Limb (tissue), 2 donors: ENCODE results near the gene SWSAP1.

Experiments
- DNase-seq, 2 donors: peaks; one replicate each; pipeline ENCODE4 v3.0.0-alpha.2; 2016; ENCODE audit errors: extremely low spot score in 2 of 2

SWSAP1 gene

DNA sequence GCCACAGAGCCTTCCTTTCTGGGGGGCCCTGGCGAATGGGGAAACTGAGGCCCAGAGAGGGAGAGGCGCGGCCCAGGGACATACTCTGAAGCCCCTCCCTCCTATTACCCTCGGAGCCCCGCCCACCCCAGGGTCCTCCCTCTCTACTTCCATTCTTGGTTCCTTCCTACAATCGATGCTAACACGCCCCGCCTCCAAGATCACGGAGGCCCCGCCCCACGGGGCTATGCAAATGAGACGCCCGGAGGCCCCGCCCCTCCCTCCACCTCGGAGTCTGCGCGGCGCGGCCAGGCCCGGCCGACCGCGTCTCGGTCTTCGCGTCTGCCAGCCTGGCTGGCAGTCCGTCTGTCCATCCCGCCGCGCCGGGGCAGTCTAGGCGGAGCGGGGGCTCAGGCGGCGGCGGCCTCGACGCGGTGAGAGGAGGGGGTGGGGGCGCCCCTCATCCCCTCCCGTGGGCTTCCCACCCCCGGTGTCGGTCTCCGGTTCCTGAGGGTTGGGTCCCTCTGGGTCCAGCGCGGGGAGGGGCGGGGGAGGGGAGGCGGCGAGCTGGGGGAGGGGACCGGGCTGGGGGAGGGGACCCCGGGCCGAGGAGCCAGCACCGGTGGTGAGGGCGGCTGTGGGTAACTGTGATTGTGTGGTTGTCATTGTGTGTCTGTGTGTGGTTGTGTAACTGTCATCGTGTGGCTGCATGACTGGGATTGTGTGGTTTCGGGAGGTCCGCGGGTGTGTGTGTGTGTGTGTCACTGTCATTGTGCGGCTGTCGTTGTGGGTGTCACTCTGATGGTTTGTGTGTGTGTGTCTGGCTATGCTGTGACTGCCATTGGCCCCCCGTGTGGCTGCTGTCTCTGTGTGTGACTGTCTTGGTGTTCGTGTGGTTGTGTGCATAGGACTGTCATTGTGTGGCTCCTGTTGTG is 19.0 kb upstream of the SWSAP1 start, which contains the start of gene PLPPR2:
TSS of gene PLPPR2 (plus strand) at position 273 of the 914 bp plus-strand sequence. CDS start 2,242 bp downstream, outside the sequence.
- peak; percentile 77 to 94 for DNase-seq

GRCh38 chr19:11356074-11356397 is 18.4 kb upstream of the SWSAP1 start:
- no peak for DNase-seq

GRCh38 chr19:11356676-11357550 is 17.6 kb upstream of the SWSAP1 start:
- no peak for DNase-seq

DNA sequence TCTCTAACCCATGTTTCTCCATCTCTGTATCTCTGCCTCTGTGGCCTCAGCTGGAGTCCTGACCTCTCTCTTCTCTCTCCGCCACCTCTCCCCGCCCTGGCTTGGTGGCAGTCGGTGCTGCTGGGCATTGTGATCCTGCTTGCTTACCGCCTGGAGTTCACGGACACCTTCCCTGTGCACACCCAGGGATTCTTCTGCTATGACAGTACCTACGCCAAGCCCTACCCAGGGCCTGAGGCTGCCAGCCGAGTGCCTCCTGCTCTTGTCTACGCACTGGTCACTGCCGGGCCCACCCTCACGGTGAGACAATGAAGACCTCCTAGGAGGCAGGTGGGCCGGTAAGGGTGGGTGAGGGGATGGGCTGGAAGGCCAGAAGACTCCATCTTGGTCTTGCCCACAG is 15.0 kb upstream of the SWSAP1 start:
- DNase-seq: no peak

- DNase-seq: no peak
Measured at GRCh38 chr19:11361037-11361770, 13.3 kb upstream of the SWSAP1 start.

- DNase-seq: no peak
Measured at GRCh38 chr19:11361771-11362731, 12.4 kb upstream of the SWSAP1 start.

GRCh38 chr19:11363881-11364280 is 10.6 kb upstream of the SWSAP1 start:
- DNase-seq: no peak

DNA sequence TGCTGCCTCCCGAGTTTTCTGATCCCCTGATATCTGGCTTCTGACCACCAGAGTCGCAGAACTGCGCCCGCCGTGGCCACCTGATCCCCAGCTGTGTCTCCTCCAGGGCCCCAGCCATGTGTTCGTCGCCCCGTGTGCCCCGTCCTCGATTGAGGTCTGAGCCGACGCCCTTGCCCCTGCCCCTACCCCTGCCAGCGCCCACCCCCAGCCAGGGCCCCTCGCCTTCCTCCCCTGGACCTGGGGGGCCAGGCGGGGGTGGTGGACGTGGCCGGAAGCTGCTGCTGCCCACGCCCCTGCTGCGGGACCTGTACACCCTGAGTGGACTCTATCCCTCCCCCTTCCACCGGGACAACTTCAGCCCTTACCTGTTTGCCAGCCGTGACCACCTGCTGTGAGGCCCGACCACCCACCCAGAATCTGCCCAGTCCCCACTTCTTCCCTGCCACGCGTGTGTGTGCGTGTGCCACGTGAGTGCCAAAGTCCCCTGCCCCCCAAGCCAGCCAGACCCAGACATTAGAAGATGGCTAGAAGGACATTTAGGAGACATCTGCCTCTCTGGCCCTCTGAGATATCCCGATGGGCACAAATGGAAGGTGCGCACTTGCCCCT is 10.1 kb upstream of the SWSAP1 start:
- DNase-seq: no peak

- DNase-seq: no peak
Measured at GRCh38 chr19:11364935-11365334, 9.5 kb upstream of the SWSAP1 start.

GRCh38 chr19:11365557-11366117 is 8.8 kb upstream of the SWSAP1 start:
- DNase-seq: no peak

DNA sequence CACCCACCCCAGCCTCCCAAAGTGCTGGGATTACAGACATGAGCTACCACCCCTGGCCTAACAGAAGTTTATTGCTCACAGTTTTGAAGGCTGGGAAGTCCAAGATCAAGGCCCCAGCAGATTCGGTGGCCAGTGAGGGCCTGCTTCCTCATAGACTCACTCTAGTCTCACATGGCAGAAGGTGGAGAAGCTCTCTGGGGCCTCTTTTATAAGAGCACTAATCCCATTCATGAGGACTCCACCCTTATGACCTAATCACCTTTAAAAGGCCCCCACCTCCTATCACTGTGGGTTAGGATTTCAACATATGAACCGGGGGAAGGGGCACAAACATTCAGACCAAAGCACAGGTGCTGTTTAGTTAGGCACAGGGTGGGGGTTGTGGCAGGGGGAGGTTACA is 6.9 kb upstream of the SWSAP1 start:
- no peak for DNase-seq

- no peak for DNase-seq
Measured at GRCh38 chr19:11370744-11371143, 3.7 kb upstream of the SWSAP1 start.

- peak in 1 of 2 donors; percentile 74 for DNase-seq
Measured at GRCh38 chr19:11373166-11373884, 1.1 kb upstream of the SWSAP1 start.

- no peak for DNase-seq
Measured at GRCh38 chr19:11373885-11374432, 507 bp upstream of the SWSAP1 start.

DNA sequence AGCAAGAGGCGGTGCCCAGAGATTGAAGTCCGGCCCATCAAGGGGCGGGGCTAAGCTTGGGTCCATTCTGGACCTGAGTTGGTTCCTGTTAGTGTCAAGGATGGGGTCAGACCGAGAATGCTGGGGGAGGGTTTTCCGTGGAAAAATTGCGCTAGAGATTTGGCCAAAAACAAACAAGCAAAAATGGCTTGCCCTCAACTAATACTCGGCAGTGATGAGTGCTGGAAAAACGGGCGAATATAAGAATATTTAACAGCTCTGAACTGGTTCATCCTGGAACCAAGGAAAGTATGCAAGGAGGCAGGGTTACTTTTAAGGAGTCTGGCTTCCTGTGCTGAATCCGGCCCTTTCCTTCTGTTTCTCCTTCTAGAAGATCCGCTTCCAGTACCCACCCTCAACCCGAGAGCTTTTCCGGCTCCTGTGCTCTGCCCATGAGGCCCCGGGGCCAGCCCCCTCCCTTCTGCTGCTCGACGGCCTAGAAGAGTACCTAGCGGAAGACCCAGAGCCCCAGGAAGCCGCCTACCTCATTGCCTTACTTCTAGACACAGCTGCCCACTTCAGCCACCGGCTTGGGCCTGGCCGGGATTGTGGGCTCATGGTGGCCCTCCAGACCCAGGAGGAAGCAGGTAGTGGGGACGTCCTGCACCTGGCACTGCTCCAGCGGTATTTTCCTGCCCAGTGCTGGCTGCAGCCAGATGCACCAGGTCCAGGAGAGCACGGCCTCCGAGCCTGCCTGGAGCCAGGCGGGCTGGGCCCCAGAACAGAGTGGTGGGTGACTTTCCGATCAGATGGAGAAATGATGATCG is 880 bp downstream of the SWSAP1 start:
- peak; percentile 9 to 53 for DNase-seq

DNA sequence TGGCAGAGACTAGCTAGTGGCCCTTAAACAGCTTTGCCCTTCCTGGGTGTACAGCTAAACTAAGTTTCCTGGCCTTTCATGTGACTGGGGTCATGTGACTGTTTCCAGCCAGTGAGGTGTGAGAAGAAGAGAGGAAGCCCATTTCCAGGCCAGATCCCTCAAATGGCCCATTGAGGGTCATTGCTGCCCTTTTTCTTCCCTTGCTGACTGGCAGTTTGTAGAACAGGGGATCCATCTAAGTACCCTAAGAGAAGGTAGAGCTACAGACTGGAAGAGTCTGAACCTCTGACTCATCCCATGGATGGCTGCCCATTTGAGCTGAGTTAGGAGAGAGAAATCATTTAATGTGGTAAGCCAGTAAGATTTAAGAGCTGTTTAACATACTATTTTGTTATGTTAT is 2.8 kb downstream of the SWSAP1 start:
- DNase-seq: no peak

DNA sequence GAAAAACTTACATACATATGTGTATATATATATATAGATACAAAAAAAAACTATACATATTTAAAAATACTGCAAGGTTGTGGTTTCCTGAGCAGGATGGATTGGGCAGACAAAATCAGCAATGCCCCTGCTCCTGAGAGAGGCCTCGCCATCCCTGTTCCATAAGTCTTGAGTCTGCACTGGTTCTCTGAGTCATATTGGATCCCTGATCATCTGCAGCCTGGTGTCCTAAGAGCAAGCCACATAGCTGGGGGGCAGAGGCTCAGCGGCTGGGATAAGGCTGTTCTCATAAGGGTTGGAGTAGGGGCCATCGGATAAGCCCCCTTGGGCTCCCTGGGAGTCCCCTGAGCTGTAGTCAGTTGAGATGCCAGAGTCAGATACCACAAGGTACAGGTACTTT is 3.3 kb downstream of the SWSAP1 start:
- no peak for DNase-seq
